ENCODE data around the gene VAT1.
"Not testable (repeated sequence)": the region's sequence is repeated elsewhere in the genome, so short reads cannot be mapped to it uniquely, and the experiment has no call there.

Gene VAT1

DNA sequence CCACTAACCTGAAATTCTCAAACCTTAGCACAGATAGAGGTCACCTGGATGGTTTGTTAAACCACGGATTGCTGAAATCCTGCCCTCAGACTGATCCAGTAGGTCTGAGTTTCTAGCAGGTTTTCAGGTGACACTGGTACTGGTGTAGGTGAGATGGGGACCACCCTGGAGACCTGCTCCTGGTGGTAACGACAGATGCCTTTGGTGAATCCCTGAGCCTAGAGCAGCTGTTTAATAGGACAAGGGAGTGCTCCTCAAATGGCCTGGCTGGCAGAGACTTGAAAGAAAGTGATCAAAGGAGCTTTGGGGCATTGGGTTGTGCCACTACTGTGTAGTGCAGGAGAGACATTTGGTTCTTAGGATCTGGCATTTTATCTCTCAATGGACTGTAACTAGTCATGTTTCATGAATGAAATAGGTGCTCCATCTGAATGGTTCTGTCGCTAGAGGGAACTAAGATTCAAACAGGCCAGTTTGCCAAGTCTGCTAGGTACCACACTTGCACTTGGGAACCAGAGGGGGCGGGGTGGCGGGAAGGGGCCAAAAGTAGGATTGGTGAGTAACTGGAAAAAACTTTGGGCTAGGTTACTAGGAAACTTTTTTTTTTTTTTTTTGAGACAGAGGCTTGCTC, 18.5 kb downstream of the VAT1 start:
- DNase-seq: no peak

- DNase-seq: not testable (repeated sequence)
Measured at GRCh38 chr17:43000894-43001293, 21.3 kb downstream of the VAT1 start.

- no peak for DNase-seq
Measured at GRCh38 chr17:42999003-42999525, 23.1 kb downstream of the VAT1 start.

DNA sequence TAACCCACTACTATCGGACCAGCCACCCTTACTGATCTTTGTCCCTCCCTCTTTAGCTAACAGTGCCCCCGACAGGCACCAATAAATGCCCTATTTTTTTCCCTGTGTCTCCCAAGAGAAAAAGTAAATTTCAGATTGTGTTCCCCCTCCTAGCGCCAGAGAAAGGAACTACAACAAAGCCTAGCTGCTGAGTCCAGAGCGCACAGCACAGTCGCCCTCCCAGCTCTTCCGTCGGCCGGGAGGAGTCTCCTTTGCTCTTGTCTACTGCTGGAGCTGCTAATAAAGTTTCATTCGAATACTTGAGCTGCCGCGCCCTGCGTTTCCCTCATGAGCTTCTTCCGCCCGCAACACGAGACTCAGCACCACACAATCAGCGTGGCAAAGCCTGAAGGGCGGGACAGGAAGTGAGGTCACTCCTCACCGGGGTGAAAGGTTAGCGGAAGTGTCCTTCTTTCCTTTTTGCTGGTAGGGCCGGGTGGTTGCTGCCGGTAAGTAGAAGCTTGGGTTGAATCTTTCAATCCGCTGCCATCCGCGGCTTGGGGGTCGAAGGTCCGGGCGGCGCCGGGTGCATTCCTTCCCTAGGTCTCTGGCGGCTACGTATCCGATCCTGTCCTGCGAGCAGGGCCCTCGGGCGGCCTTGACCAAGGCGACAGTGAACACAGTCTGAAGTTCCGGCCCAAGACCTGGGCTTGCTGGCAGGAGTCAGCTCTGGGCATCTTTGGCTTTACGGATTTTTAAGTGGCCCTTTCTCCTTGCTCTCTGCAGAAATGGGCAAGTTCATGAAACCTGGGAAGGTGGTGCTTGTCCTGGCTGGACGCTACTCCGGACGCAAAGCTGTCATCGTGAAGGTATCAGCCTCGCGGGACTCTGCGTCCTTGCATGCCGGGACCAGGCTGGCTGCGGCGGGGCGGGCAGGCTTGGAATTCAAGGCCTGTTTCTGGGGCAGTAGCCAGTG, 23.9 kb downstream of the VAT1 start, which contains the start of gene RPL27:
TSS of gene RPL27 (plus strand) at position 436 of the 955 bp plus-strand sequence. CDS start at position 768, 332 bp downstream.
- peak; percentile 97 for DNase-seq

- DNase-seq: no peak
Measured at GRCh38 chr17:42997390-42997983, 24.7 kb downstream of the VAT1 start.

- not testable (repeated sequence) for DNase-seq
Measured at GRCh38 chr17:42993913-42994312, 28.3 kb downstream of the VAT1 start.

GRCh38 chr17:42992872-42993271, 29.3 kb downstream of the VAT1 start:
- DNase-seq: no peak

DNA sequence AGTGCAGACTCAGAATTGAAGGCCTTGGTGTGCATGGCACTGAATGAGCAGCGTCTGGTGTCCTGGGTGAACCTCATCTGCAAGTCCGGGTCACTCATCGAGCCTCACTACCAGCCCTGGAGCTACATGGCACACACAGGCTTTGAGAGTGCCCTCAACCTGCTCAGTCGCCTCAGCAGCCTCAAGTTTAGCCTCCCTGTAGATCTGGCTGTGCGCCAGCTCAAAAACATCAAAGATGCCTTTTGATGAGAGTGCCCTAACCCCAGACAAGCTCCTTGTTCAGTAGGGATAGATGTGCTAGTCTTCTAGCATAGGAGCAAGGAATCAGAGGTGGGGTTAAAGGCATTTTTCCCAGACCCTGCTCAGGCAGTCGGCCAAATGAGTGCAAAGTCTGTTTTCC, 30.7 kb downstream of the VAT1 start:
- DNase-seq: no peak

GRCh38 chr17:42989726-42990652, 32.2 kb downstream of the VAT1 start:
- DNase-seq: no peak

- DNase-seq: no peak
Measured at GRCh38 chr17:42989141-42989540, 33.0 kb downstream of the VAT1 start.

- no peak for DNase-seq
Measured at GRCh38 chr17:42985225-42985624, 37.0 kb downstream of the VAT1 start.

GRCh38 chr17:42982266-42982665, 39.9 kb downstream of the VAT1 start:
- no peak for DNase-seq

- peak; percentile 85 for DNase-seq
Measured at GRCh38 chr17:42980766-42981397, 41.3 kb downstream of the VAT1 start.

- DNase-seq: peak; percentile 95
Measured at GRCh38 chr17:42980274-42980765, 41.9 kb downstream of the VAT1 start, which contains the start of gene RUNDC1. Gene RUNDC1, plus strand, starts transcription at chr17:42980565. Its CDS starts 12 bp downstream, at chr17:42980577.

DNA sequence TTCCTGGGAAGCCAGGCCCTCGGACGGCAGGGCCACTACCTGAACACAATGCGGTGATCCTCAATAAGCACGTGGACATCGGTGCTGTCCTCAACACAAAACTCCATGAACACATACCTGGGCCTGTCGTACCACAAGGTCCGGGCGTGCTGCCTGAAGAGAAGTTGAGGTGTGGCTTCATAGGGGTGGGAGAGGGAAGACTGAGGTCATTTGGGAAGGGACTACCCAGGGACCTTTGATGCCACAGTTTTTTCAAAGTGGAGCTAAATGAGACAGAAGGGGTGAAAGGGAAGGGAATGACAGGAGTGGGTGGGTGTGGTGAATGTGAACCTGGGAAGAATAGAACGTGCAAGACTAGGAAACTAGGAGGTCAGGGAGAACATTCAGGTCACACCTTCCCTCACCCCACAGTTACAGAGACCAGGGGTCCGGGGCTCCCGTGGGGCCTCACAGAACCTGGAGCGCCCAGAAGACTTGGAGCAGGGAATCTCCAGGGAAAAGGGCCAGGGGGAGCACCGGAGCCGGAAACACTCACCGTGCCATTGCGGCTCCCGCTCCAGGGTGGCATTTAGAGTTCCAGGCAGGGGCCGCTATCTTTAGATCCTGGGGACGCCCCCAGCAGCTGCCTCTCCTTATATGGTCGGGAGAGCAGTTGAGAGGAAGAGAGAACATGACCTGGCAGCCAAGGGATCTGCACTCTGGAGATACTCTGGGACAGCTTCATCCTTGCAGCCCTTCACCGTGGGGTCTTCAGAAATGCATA, 42.5 kb downstream of the VAT1 start, which contains the start of gene PTGES3L:
TSS of gene PTGES3L (minus strand) at position 570 of the 763 bp plus-strand sequence. CDS start at position 543, 27 bp downstream.
- peak; percentile 56 for DNase-seq

GRCh38 chr17:42975701-42976100, 46.5 kb downstream of the VAT1 start:
- not testable (repeated sequence) for DNase-seq

DNA sequence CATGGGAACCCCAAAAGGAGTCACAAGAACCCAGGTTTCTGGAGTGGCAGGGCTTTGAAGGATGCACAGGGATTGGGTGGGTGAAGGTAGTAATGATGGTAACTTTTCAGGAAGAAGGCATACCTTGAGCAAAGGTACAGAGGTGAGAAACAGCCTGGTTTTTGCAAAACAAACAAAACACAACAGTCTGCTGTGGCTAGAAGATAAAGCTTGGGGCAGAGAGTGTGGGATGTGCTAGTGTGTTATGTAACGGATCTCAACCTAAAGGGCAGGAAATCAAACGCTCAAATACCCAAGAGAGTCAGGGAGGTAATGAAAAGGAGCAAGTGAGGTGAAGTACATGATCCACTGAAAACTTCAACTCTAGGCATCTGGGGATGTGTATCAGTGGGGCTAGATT, 46.9 kb downstream of the VAT1 start:
- DNase-seq: no peak

DNA sequence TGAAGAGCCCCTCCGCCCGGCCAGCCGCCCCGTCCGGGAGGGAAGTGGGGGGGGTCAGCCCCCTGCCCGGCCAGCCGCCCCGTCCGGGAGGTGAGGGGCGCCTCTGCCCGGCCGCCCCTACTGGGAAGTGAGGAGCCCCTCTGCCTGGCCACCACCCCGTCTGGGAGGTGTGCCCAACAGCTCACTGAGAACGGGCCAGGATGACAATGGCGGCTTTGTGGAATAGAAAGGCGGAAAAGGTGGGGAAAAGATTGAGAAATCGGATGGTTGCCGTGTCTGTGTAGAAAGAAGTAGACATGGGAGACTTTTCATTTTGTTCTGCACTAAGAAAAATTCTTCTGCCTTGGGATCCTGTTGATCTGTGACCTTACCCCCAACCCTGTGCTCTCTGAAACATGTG, 48.9 kb downstream of the VAT1 start:
- not testable (repeated sequence) for DNase-seq

DNA sequence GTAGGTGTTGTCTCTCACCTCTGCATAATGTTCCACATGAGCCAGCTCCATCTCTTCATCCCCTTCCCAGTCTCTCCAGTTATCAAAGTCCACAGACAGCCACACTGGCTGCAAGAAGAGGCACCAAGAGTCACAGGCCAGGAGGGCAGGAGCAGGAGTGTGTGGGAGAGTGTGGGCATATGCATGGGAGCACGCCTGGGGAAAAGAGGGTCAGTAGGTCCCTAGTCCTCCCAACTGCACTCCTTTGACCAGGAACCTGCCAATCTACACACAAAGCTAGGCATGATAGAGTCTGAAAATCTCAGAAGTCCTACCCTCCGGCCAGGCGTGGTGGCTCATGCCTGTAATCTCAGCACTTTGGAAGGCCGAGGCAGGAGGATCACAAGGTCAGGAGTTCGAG, 50.6 kb downstream of the VAT1 start:
- DNase-seq: no peak

DNA sequence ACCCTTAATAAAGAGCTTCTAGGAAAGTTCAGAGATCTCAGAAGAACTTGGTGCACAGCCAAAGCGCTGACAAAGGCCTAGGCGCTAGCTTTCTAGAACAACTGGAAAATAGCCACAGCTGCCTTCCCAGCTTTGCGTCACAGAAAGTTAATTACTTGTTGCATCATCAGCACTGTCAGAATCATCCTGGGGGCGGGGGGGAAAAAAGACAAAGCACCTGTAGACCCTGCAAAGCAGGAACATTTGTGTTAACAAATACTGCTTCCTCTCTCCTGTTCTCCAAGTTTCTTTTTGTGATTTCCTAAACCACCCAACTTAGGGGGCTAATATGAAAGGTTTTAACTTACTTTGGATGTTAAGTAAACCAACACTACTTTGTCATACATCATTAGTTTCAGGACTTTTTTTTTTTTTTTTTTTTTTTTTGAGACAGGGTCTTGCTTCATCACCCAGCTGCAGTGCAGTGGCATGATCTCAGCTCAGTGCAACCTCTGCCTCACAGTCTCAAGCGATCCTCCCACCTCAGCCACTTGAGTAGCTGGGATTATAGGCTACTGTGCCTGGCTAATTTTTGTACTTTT, 53.1 kb downstream of the VAT1 start:
- DNase-seq: no peak
